ENCODE results near the gene FAR2. TPM values are rescaled to one million over a fixed set of nuclear protein-coding genes. Genes with fewer than 3 reads are reported as not detected.

Gene FAR2
- total RNA-seq, 1 donor from 2014 or later: 11.3 TPM

DNA sequence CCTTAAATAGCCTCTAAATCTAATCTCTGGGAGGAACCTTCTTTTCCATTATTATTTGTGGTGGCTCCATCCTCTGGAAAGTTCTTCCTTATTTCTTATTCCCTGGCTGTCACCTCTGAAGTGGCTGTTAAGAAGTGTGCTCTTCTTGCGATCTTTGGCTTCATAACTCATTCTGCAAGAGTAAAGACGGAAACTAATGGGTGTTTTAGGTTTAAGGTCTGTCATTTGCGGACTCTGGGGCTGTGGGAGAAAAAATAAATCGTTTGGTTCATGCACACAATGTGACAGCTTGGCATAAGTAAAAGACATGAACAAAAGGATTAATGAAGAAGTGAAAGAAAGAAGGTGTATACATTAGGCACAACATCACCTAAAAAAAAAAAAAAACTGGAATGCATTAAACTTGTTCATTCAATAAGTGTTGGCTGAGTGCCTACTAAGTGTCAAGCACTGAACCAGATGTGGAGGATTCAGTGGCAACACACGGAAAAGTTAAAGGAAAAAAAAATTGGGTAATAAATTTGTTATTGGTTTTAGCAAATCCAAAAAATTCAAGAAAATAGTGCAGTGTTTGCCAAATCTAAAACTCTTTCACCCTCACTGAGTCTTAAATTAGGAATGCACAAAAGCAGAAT lies 132.4 kb downstream of the FAR2 start:
- no peak for DNase-seq (ENCODE audit: low spot score in 2 of 2)
- intact Hi-C loops (cut with DNase I): no loop called here
- Histone ChIP-seq H3K36me3 (no peaks in the 10 kb centered on the region), H3K27me3 (no peaks in the 10 kb centered on the region), H3K27ac (no peak overlapping the region), H3K9me3 (no peaks in the 10 kb centered on the region), H3K4me1 (no peaks in the 10 kb centered on the region), H3K4me3 (no peak overlapping the region)
- TF ChIP-seq, protein P1, sequence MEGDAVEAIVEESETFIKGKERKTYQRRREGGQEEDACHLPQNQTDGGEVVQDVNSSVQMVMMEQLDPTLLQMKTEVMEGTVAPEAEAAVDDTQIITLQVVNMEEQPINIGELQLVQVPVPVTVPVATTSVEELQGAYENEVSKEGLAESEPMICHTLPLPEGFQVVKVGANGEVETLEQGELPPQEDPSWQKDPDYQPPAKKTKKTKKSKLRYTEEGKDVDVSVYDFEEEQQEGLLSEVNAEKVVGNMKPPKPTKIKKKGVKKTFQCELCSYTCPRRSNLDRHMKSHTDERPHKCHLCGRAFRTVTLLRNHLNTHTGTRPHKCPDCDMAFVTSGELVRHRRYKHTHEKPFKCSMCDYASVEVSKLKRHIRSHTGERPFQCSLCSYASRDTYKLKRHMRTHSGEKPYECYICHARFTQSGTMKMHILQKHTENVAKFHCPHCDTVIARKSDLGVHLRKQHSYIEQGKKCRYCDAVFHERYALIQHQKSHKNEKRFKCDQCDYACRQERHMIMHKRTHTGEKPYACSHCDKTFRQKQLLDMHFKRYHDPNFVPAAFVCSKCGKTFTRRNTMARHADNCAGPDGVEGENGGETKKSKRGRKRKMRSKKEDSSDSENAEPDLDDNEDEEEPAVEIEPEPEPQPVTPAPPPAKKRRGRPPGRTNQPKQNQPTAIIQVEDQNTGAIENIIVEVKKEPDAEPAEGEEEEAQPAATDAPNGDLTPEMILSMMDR (IDR thresholded peaks at IDR 0.05): no peak

DNA sequence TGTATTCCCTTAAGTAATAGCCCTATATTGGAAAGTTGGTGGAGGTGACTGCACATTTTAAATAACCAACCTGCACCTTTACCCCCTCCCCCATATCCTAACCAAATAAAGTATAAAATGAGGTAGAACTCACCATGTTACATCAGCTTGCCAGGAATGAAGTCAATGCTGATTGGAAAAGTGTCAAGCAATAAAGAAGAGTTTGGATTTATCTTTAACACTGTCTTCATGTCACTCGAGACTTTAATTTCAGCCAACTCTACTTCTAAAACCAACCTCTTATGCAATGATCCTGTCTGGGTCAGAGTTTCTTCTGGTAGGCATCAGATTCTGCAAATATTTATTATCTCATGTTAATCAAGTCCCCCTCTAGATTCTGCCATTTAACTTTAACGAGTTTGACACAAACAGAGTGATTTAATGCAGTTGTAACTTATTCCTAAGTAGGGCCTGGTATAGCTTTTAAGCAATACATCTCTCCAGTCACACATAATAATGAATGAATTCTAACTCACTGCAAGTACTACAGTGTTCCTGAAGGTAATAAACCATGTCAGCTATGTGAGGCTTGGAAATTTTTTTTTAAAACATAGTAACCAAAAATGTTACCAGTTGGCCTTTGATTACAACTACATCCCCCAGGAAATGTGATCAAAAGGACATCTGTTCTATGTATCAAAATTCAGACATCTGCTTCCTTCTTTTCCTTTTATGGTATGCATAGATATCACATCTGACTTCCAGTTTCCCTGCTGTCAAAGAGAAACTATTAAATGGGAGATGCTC lies 133.1 kb downstream of the FAR2 start:
- TF ChIP-seq, protein P1 (IDR thresholded peaks at IDR 0.05): no peak

DNA sequence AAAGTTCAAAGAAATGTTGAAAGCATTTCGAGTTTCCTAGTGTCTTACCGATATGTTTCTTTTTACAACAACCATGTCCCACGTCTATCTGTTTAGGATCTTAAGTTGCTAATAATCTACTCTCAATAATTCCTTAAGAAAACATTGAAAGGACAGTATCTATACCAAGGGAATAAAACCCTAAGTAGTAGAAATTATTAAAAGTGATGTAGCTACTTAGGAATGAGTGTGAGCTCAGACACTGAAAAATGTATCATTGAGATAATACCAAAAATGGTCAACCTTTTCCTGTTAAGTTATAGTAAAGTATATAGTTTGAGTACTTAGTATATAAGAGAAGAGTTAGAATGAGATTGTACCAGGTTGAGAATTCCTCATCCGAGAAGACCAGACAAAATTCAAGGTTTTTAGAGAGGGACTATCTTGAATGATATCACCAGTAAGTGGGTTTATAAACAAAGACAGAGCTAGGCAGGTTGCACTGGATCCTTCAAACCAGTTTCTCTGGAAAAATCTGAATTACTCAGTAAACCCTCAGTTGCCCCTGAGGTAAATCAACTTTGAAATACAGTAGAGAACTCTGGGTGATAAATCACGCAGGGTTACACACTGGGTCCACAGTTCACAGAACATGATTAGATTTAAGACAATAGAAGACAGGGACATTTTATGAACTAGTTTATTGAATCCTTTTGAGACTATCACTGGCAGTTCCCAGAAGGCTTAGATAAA lies 135.1 kb downstream of the FAR2 start:
- no peak for DNase-seq (ENCODE audit: low spot score in 2 of 2)
- Histone ChIP-seq H3K9me3 (no peaks in the 10 kb centered on the region), H3K36me3 (no peaks in the 10 kb centered on the region), H3K4me1 (no peaks in the 10 kb centered on the region), H3K27me3 (no peaks in the 10 kb centered on the region), H3K4me3 (no peak overlapping the region), H3K27ac (no peak overlapping the region)
- TF ChIP-seq, protein P1 (IDR thresholded peaks at IDR 0.05): no peak
- intact Hi-C loops (cut with DNase I): no loop called here

More for the DNA sequence above, 133.1 kb downstream of the FAR2 start:
- Histone ChIP-seq H3K27me3 (no peaks in the 10 kb centered on the region), H3K36me3 (no peaks in the 10 kb centered on the region), H3K27ac (no peak overlapping the region), H3K4me1 (no peaks in the 10 kb centered on the region), H3K9me3 (no peaks in the 10 kb centered on the region), H3K4me3 (no peak overlapping the region)
- no peak for DNase-seq (ENCODE audit: low spot score in 2 of 2)
- intact Hi-C loops (cut with DNase I): no loop called here

DNA sequence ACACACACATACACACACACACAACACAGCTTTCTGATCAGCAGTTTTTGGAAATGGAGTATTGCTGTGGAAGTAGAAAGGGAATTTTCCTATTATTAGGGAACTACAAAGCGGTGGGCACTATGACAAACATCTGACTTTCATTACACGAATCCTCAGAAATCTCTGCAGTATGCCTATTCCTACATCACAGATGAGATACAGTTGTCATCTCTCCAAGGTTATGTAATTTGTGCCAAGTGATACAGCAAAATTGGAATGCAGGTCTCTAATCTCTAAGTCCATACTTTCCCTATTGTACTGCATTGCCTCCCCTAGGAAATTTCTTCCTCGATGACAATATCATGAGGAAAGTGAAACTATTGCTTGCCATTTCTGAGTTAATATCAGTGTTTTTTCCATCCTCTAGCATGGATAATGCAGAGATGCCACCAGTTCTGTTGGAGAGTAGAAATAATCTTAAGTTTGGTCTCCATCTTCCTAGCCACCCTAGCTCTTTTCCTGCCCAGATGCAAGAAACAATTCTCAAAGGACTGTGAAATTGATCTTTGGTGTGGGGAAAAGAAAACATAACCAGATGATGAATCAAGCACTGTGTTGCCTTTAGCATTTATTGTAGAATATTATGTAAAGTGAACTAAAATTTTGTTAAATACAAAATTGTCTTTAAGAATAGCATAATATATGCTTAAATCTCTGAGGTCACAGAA lies 137.2 kb downstream of the FAR2 start:
- Histone ChIP-seq H3K27ac (no peak overlapping the region), H3K9me3 (no peaks in the 10 kb centered on the region), H3K36me3 (no peaks in the 10 kb centered on the region), H3K4me1 (no peaks in the 10 kb centered on the region), H3K4me3 (no peak overlapping the region), H3K27me3 (no peaks in the 10 kb centered on the region)
- DNase-seq (ENCODE audit: low spot score in 2 of 2): no peak
- TF ChIP-seq, protein P1 (IDR thresholded peaks at IDR 0.05): no peak
- intact Hi-C loops (cut with DNase I): no loop called here

DNA sequence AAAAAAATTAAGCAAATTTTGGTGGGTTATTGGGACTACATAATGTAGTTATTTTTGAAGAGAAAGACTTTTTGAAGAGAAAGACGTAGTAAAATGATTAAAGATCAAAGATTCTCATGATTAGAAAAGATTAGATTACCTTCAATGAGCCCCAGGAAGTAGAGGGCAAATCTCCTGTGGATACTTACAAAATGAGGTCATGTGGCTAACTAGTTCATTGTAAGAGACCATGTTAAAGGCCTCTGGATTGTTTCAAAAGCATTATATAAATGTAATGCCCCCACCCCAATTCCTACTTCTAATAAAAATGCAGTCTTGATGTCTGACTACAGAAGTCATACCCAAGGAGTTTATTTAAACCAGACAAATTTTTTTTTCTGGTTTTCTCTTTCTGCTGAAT lies 138.5 kb downstream of the FAR2 start:
- DNase-seq (ENCODE audit: low spot score in 2 of 2): no peak
- TF ChIP-seq, protein P1 (IDR thresholded peaks at IDR 0.05): no peak
- H3K36me3 ChIP-seq: no peaks in the 10 kb centered on the region
- no peaks in the 10 kb centered on the region for H3K27me3 ChIP-seq
- H3K4me3 ChIP-seq: no peak overlapping the region
- H3K27ac ChIP-seq: no peak overlapping the region
- H3K9me3 ChIP-seq: no peaks in the 10 kb centered on the region
- intact Hi-C loops (cut with DNase I): no loop called here
- H3K4me1 ChIP-seq: no peaks in the 10 kb centered on the region
